AG09309 (cell line): ENCODE results near the gene INPP5B.
A peak's percentile ranks its signal among the peaks of the same experiment; 100 is the strongest.
"Not testable (repeated sequence)": the region's sequence is repeated elsewhere in the genome, so short reads cannot be mapped to it uniquely, and the experiment has no call there.

Experiments
- DNase-seq: peaks from one replicate; pipeline ENCODE4 v3.0.0-alpha.2; 2010; ENCODE audit warnings: low read depth
- H3K4me3 ChIP-seq: 2 replicates; pipeline ENCODE4 v1.5.1; 2011; ENCODE audit warnings: mild to moderate bottlenecking, low read depth, low read length, moderate library complexity; ENCODE audit not compliant: control insufficient read depth
- CTCF ChIP-seq: IDR thresholded peaks from 2 replicates; pipeline ENCODE4 v1.5.1; 2011; ENCODE audit warnings: mild to moderate bottlenecking, low read depth, low read length, inconsistent platforms; ENCODE audit not compliant: insufficient read depth, control insufficient read depth; ENCODE audit errors: missing control alignments

Gene INPP5B

GRCh38 chr1:37901191-37901892 is 45.5 kb downstream of the INPP5B start:
- no peak for TF ChIP-seq CTCF
- no peak for DNase-seq
- no peak overlapping the region for H3K4me3 ChIP-seq

GRCh38 chr1:37897563-37897962 is 49.3 kb downstream of the INPP5B start:
- H3K4me3 ChIP-seq, DNase-seq: not testable (repeated sequence)

GRCh38 chr1:37893673-37894072 is 53.2 kb downstream of the INPP5B start:
- TF ChIP-seq CTCF = no peak
- H3K4me3 ChIP-seq = no peak overlapping the region
- DNase-seq = no peak

- peak; percentile 40 for DNase-seq
- no peak for TF ChIP-seq CTCF
- H3K4me3 ChIP-seq = no peak overlapping the region
These were observed 54.5 kb downstream of the INPP5B start for GRCh38 chr1:37892151-37893047.

- TF ChIP-seq CTCF = peak; percentile 17
- peak; percentile 11 for DNase-seq
- no peak overlapping the region for H3K4me3 ChIP-seq
These were observed 56.4 kb downstream of the INPP5B start for GRCh38 chr1:37890378-37891014.

GRCh38 chr1:37888022-37888700 is 58.7 kb downstream of the INPP5B start:
- DNase-seq = no peak
- no peak for TF ChIP-seq CTCF
- H3K4me3 ChIP-seq = no peak overlapping the region

- DNase-seq = no peak
- H3K4me3 ChIP-seq = no peak overlapping the region
- no peak for TF ChIP-seq CTCF
These were observed 62.7 kb downstream of the INPP5B start for GRCh38 chr1:37884145-37884544.
